ENCODE measurements around the gene ZHX3. TPM values are rescaled to one million over a fixed set of nuclear protein-coding genes. Genes with fewer than 3 reads are reported as not detected.

The ZHX3 gene
- total and polyA plus RNA-seq, 2 of the 13 experiments (the other 11 are each of a cell fraction or from before 2014, with no cell fraction given), result 8.4 to 11.7 TPM

DNA sequence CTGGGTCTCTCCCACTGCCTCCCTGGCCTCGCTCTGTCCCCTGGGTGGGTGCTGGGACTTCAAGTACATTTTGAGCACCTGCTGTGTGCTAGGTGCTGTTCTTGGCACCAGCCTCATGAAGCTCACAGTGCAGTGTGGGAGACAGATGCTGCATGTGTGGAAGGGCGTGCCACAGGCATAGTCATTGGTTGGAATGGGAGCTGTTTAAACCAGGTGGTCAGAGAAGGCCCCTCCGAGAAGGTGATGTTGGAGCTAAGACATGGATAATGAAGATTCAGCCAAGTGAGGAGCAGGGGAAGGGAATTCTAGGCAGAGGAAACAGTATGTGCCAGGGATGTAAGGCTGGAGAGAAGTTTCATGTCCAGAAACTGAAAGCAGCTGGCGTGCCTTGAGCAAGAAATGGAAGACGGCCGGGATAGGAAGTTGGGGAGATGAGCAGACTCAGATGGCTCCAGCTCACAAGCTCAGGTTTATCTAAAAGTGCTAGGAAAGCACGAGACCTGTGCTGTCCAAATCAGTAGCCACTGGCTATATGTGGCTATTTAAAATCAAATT lies 33.0 kb upstream of the ZHX3 start:
- Histone ChIP-seq H3K4me3 (replicated peaks in 1 of 3; ENCODE audit: insufficient read depth in 1 of 3, low read depth in 2 of 3, low read length in 3 of 3) (no peak overlapping the region), H2AFZ (ENCODE audit: low read length) (no peak overlapping the region), H3K9ac (ENCODE audit: insufficient read depth, low read depth, low read length) (no peak overlapping the region), H3K79me2 (ENCODE audit: insufficient read depth, low read length) (no peaks in the 10 kb centered on the region), H3K27ac (ENCODE audit: extremely low read length, insufficient read depth, low read length) (no peak overlapping the region), H3K4me2 (ENCODE audit: low read depth, low read length) (no peak overlapping the region), H4K20me1 (ENCODE audit: insufficient read depth, low read length) (no peaks in the 10 kb centered on the region), H3K36me3 (replicated peaks in 1 of 2; ENCODE audit: control insufficient read depth in 1 of 2, insufficient read depth in 2 of 2, low read length in 2 of 2) (peaks cover 8 to 21% of the 10 kb centered on the region in 2 experiments; a peak in 3 of 5 replicates), H3K27me3 (ENCODE audit: control insufficient read depth in 1 of 2, insufficient read depth in 2 of 2, low read length in 2 of 2) (no peaks in the 10 kb centered on the region), H3K4me1 (ENCODE audit: insufficient read depth, low read length) (no peaks in the 10 kb centered on the region), H3K9me3 (ENCODE audit: low read length) (no peaks in the 10 kb centered on the region)
- in situ Hi-C loops (cut with HindIII; ENCODE audit: extremely low pct_ligation_motif_present, low pct_unique_long_range_greater_than_20kb), result no loop called here
- FAIRE-seq (no peak), DNase-seq (ENCODE audit: low spot score) (no peak), ATAC-seq (no peak)
- POLR2A ChIA-PET, result interaction anchor here (1.8 kb wide), 1 partner anchor 10 kb away, joined by 6 read pairs; no protein-coding TSS in a partner anchor
- intact Hi-C loops (cut with micrococcal nuclease; ENCODE audit: unreplicated experiment), result no loop called here
- no TSS peak for BruUV-seq (replicated peaks)
- CTCF ChIA-PET (ENCODE audit: low intra/inter-chr PET ratio, low total read pairs), result no interaction called here
- WGBS (ENCODE audit: low lambda C conversion rate), result 98% methylated on average over 7 of the region's 7 CpGs
- no peak for TF ChIP-seq IRF1 (CRISPR knock-in tag; IDR thresholded peaks at IDR 0.05; ENCODE audit: low read depth)
- TF ChIP-seq, protein P1, sequence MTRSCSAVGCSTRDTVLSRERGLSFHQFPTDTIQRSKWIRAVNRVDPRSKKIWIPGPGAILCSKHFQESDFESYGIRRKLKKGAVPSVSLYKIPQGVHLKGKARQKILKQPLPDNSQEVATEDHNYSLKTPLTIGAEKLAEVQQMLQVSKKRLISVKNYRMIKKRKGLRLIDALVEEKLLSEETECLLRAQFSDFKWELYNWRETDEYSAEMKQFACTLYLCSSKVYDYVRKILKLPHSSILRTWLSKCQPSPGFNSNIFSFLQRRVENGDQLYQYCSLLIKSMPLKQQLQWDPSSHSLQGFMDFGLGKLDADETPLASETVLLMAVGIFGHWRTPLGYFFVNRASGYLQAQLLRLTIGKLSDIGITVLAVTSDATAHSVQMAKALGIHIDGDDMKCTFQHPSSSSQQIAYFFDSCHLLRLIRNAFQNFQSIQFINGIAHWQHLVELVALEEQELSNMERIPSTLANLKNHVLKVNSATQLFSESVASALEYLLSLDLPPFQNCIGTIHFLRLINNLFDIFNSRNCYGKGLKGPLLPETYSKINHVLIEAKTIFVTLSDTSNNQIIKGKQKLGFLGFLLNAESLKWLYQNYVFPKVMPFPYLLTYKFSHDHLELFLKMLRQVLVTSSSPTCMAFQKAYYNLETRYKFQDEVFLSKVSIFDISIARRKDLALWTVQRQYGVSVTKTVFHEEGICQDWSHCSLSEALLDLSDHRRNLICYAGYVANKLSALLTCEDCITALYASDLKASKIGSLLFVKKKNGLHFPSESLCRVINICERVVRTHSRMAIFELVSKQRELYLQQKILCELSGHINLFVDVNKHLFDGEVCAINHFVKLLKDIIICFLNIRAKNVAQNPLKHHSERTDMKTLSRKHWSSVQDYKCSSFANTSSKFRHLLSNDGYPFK (CRISPR knock-in tag; IDR thresholded peaks at IDR 0.05; ENCODE audit: borderline replicate concordance), result no peak
- no peak for TF ChIP-seq HNRNPLL (IDR thresholded peaks at IDR 0.05; ENCODE audit: low read depth, low read length, poor library complexity, severe bottlenecking)
- no peak for TF ChIP-seq NR2F1 (CRISPR knock-in tag; IDR thresholded peaks at IDR 0.05)
- TF ChIP-seq ZNF138 (CRISPR knock-in tag; IDR thresholded peaks at IDR 0.05; ENCODE audit: low read depth), result no peak
- TF ChIP-seq SAP130 (CRISPR knock-in tag; IDR thresholded peaks at IDR 0.05; ENCODE audit: low read depth), result no peak
- TF ChIP-seq ZNF552 (CRISPR knock-in tag; IDR thresholded peaks at IDR 0.05; ENCODE audit: borderline replicate concordance), result no peak
- no peak for TF ChIP-seq PAF1 (CRISPR knock-in tag; IDR thresholded peaks at IDR 0.05)
- no peak for TF ChIP-seq HNF4A (CRISPR knock-in tag; IDR thresholded peaks at IDR 0.05)
